ENCODE results near the gene ARHGAP32.

ARHGAP32 gene

DNA sequence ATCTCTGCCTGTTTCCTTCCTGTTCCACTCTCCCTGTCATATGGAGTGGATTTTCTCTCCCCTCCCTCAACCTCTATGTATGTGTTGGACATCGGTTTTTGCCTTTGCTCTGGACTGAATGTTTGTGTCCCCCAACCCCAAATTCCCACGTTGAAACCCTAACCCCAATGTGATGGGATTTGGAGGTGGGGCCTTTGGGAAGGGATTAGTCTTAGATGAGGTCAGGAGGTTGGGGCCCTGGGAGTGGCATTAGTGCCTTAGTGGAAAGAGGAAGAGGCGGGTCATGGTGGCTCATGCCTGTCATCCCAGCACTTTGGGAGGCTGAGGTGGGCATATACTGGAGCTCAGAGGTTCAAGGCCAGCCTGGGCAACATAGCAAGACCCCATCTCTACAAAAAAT is 261.1 kb downstream of the ARHGAP32 start:
- no peak for TF ChIP-seq SIN3A (IDR thresholded peaks at IDR 0.05; ENCODE audit: borderline replicate concordance, insufficient read depth, low read length)
- no peak for TF ChIP-seq REST (IDR thresholded peaks at IDR 0.05; ENCODE audit: insufficient read depth in 1 of 2, low read depth in 2 of 2, low read length in 2 of 2)
- TF ChIP-seq FOXP2 (optimal IDR thresholded peaks at IDR 0.05; ENCODE audit: borderline replicate concordance, extremely low read depth, extremely low read length, insufficient read depth), result no peak
- no peak for TF ChIP-seq POLR2AphosphoS5 (IDR thresholded peaks at IDR 0.05; ENCODE audit: low read depth, low read length)
- TF ChIP-seq TAF1 (IDR thresholded peaks at IDR 0.05; ENCODE audit: borderline replicate concordance, insufficient read depth, low read length), result no peak

DNA sequence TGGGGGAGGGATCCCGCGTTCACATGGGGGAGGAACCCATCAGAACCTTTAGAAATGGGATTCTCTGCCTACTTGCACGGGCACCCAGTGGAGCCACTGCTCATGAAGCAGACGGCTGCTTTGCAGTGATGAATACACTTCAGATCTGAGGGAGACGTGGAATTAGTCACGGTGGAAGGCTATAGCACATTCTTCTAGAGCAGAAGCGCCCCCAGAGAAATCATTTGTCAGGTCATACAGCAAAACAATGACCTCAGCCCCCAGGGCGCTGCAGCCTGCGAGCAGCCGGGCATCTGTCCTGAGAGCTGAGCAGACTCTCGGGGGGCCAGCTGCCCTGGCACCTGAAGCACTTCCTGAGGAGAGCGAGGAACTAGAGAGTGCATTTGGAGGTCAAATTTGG is 262.1 kb downstream of the ARHGAP32 start:
- TF ChIP-seq FOXP2 (optimal IDR thresholded peaks at IDR 0.05; ENCODE audit: borderline replicate concordance, extremely low read depth, extremely low read length, insufficient read depth), result no peak
- TF ChIP-seq REST (IDR thresholded peaks at IDR 0.05; ENCODE audit: insufficient read depth in 1 of 2, low read depth in 2 of 2, low read length in 2 of 2), result no peak
- TF ChIP-seq POLR2AphosphoS5 (IDR thresholded peaks at IDR 0.05; ENCODE audit: low read depth, low read length), result no peak
- no peak for TF ChIP-seq SIN3A (IDR thresholded peaks at IDR 0.05; ENCODE audit: borderline replicate concordance, insufficient read depth, low read length)
- no peak for TF ChIP-seq TAF1 (IDR thresholded peaks at IDR 0.05; ENCODE audit: borderline replicate concordance, insufficient read depth, low read length)

- no peak for TF ChIP-seq REST (IDR thresholded peaks at IDR 0.05; ENCODE audit: insufficient read depth in 1 of 2, low read depth in 2 of 2, low read length in 2 of 2)
- no peak for TF ChIP-seq POLR2AphosphoS5 (IDR thresholded peaks at IDR 0.05; ENCODE audit: low read depth, low read length)
- no peak for TF ChIP-seq FOXP2 (optimal IDR thresholded peaks at IDR 0.05; ENCODE audit: borderline replicate concordance, extremely low read depth, extremely low read length, insufficient read depth)
- TF ChIP-seq SIN3A (IDR thresholded peaks at IDR 0.05; ENCODE audit: borderline replicate concordance, insufficient read depth, low read length), result no peak
- TF ChIP-seq TAF1 (IDR thresholded peaks at IDR 0.05; ENCODE audit: borderline replicate concordance, insufficient read depth, low read length), result no peak
Measured at GRCh38 chr11:128929468-128929867, 262.7 kb downstream of the ARHGAP32 start.

- TF ChIP-seq TAF1 (IDR thresholded peaks at IDR 0.05; ENCODE audit: borderline replicate concordance, insufficient read depth, low read length) (no peak), FOXP2 (optimal IDR thresholded peaks at IDR 0.05; ENCODE audit: borderline replicate concordance, extremely low read depth, extremely low read length, insufficient read depth) (no peak), SIN3A (IDR thresholded peaks at IDR 0.05; ENCODE audit: borderline replicate concordance, insufficient read depth, low read length) (no peak), REST (IDR thresholded peaks at IDR 0.05; ENCODE audit: insufficient read depth in 1 of 2, low read depth in 2 of 2, low read length in 2 of 2) (no peak), POLR2AphosphoS5 (IDR thresholded peaks at IDR 0.05; ENCODE audit: low read depth, low read length) (no peak)
Measured at GRCh38 chr11:128928400-128928799, 263.7 kb downstream of the ARHGAP32 start.

Data from PFSK-1 (cell line).